AG04449 (cell line): ENCODE data around the gene TLR2.
A peak's percentile ranks its signal among the peaks of the same experiment; 100 is the strongest.

ENCODE experiments used
- CTCF ChIA-PET: fragments of 350-600 bp; formaldehyde crosslinking; extraction: SDS; loops from one replicate; lab custom pipeline; 2021; ENCODE audit warnings: antibody characterized with exemption; lab: Yijun Ruan, JAX
- POLR2A ChIA-PET: fragments of 400-600, 350-600 bp; formaldehyde crosslinking; extraction: SDS; loops from one replicate; lab custom pipeline; 2020; ENCODE audit warnings: antibody characterized with exemption, inconsistent platforms; lab: Yijun Ruan, JAX
- DNase-seq: peaks from one replicate; pipeline ENCODE4 v3.0.0-alpha.2; 2010; ENCODE audit warnings: low read depth, low spot score
- H3K4me3 ChIP-seq: 2 replicates; pipeline ENCODE4 v1.5.1; 2011; ENCODE audit warnings: low read depth, mild to moderate bottlenecking, control low read depth, low read length
- CTCF ChIP-seq: IDR thresholded peaks from one replicate; pipeline ENCODE4 v1.5.1; 2011; ENCODE audit warnings: mild to moderate bottlenecking, moderate library complexity, low read length, control low read depth, inconsistent platforms; ENCODE audit not compliant: insufficient read depth; ENCODE audit errors: missing control alignments

Gene TLR2

GRCh38 chr4:153639833-153640802 is 44.0 kb upstream of the TLR2 start:
- no peak for DNase-seq
- TF ChIP-seq CTCF = no peak
- POLR2A ChIA-PET = no interaction called here
- no peak overlapping the region for H3K4me3 ChIP-seq
- CTCF ChIA-PET = interaction anchor here (1.2 to 1.6 kb wide), 2 partner anchors 554 to 557 kb away, joined by 4 read pairs; no protein-coding TSS in a partner anchor

GRCh38 chr4:153641532-153641931 is 42.5 kb upstream of the TLR2 start:
- POLR2A ChIA-PET = no interaction called here
- H3K4me3 ChIP-seq = no peak overlapping the region
- CTCF ChIA-PET = no interaction called here
- DNase-seq = no peak
- no peak for TF ChIP-seq CTCF

DNA sequence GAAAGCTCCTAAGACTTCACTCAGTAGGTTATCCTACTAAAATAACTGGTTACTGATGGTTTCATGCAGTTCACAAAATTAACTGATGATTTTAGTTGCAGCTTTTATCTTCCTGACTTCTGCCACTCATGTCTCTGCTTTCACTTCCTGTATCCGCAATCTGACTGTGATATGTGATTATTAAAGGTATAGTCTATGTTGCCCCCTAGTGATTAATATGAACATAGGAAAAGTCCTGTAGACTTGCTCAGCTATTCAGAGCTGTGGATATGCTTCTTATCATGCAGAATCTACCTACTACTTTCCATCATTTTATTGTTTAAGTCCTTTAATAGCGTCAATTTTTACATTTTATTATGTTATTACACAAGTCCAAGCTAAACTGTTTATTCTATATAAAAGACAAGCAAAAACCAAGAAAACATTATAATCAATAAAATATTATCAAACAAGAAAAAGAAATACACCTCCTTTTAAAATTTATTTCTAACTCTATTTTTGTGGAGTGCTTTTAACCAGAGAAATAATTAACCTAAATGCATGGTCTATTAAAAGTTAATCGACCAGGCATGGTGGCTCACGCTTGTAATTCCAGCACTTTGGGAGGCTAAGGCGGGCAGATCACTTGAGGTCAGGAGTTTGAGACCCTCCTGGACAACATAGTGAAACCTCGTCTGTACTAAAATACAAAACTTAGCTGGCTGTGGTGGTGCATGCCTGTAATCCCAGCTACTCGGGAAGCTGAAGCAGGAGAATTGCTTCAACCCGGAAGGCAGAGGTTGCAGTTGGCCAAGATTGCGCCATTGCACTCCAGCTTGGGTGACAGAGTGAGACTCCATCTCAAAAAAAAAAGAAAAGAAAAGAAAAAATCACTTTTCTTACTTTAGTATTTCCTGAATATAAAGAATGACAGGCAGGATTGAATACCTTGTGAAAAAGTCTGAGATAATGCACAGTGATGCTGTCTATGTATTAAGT is 40.4 kb upstream of the TLR2 start:
- H3K4me3 ChIP-seq = no peak overlapping the region
- CTCF ChIA-PET = interaction anchor here (0.9 to 4.6 kb wide), 39 partner anchors 8 to 560 kb away, joined by 3 to 50 read pairs (median 4); partner anchors contain the start of gene MND1
- TF ChIP-seq CTCF = peak; percentile 46
- POLR2A ChIA-PET = no interaction called here
- no peak for DNase-seq

DNA sequence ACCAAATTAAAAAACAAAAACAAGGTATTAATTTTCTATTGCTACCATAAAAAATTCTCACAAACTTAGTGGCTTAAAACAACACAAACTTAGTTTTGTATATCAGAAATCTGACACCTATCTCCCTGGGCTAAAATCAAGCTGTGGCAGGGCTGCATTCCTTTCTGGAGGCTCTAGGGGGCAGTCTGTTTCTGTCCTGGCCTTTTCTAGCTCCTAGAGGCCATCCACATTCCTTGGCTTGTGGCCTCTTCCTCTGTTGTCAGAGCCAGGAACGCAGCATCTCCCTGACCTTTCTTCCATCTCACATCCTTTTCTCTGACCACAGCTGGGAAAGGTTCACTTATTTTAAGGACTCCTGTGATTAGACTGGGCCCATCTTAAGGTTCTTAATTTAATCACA is 38.9 kb upstream of the TLR2 start:
- DNase-seq = no peak
- POLR2A ChIA-PET = no interaction called here
- CTCF ChIA-PET = interaction anchor here (1.2 to 4.6 kb wide), 6 partner anchors 8 to 562 kb away, joined by 3 to 50 read pairs (median 7); no protein-coding TSS in a partner anchor
- no peak overlapping the region for H3K4me3 ChIP-seq
- TF ChIP-seq CTCF = no peak

GRCh38 chr4:153646261-153646660 is 37.8 kb upstream of the TLR2 start:
- TF ChIP-seq CTCF = no peak
- no peak for DNase-seq
- ChIA-PET POLR2A (no interaction called here), CTCF (interaction anchor here (0.9 to 4.6 kb wide), 3 partner anchors 8 to 304 kb away, joined by 3 to 50 read pairs (median 3); no protein-coding TSS in a partner anchor)
- H3K4me3 ChIP-seq = no peak overlapping the region
